AG04449 (cell line): ENCODE data around the gene CCDC7.

Source experiments
- CTCF ChIA-PET: fragments of 350-600 bp; formaldehyde crosslinking; extraction: SDS; loops from one replicate; lab custom pipeline; 2021; ENCODE audit warnings: antibody characterized with exemption; lab: Yijun Ruan, JAX
- POLR2A ChIA-PET: fragments of 400-600, 350-600 bp; formaldehyde crosslinking; extraction: SDS; loops from one replicate; lab custom pipeline; 2020; ENCODE audit warnings: antibody characterized with exemption, inconsistent platforms; lab: Yijun Ruan, JAX
- DNase-seq: peaks from one replicate; pipeline ENCODE4 v3.0.0-alpha.2; 2010; ENCODE audit warnings: low read depth, low spot score
- H3K4me3 ChIP-seq: 2 replicates; pipeline ENCODE4 v1.5.1; 2011; ENCODE audit warnings: low read depth, mild to moderate bottlenecking, control low read depth, low read length
- CTCF ChIP-seq: IDR thresholded peaks from one replicate; pipeline ENCODE4 v1.5.1; 2011; ENCODE audit warnings: mild to moderate bottlenecking, moderate library complexity, low read length, control low read depth, inconsistent platforms; ENCODE audit not compliant: insufficient read depth; ENCODE audit errors: missing control alignments

The CCDC7 gene

GRCh38 chr10:32922170-32922569 is 476.2 kb downstream of the CCDC7 start:
- no peak for TF ChIP-seq CTCF
- H3K4me3 ChIP-seq = no peak overlapping the region
- ChIA-PET CTCF (interaction anchor here (1.0 kb wide), 1 partner anchor 87 kb away, joined by 3 read pairs; no protein-coding TSS in a partner anchor), POLR2A (no interaction called here)
- no peak for DNase-seq

- ChIA-PET POLR2A (no interaction called here), CTCF (interaction anchor here (1.3 kb wide), 1 partner anchor 86 kb away, joined by 6 read pairs; no protein-coding TSS in a partner anchor)
- TF ChIP-seq CTCF = no peak
- H3K4me3 ChIP-seq = no peak overlapping the region
- no peak for DNase-seq
These were observed 477.2 kb downstream of the CCDC7 start for GRCh38 chr10:32923134-32923533.

GRCh38 chr10:32923849-32924248 is 477.9 kb downstream of the CCDC7 start:
- no peak for DNase-seq
- ChIA-PET CTCF (interaction anchor here (1.3 kb wide), 1 partner anchor 85 kb away, joined by 6 read pairs; no protein-coding TSS in a partner anchor), POLR2A (no interaction called here)
- no peak overlapping the region for H3K4me3 ChIP-seq
- no peak for TF ChIP-seq CTCF
